Heart right ventricle (tissue), 16 donors: ENCODE data around the gene ATP11B. TPM values are rescaled to one million over a fixed set of nuclear protein-coding genes. Genes with fewer than 3 reads are reported as not detected.

Source experiments
- ATAC-seq, 8 donors: fragments of 200-7000 bp; cut with Tn5 transposase; one replicate each; pipeline ENCODE4 v1.9.1; 2020; ENCODE audit warnings: mild to moderate bottlenecking in 8 of 8, moderate library complexity in 8 of 8, moderate number of reproducible peaks in 1 of 8
- DNase-seq, 2 donors: peaks; one replicate each; pipeline ENCODE4 v3.0.0-alpha.2; 2020
- H3K27ac ChIP-seq, 10 donors: fragments of 200-600 bp; sonication (generic) in 2 of 10; one replicate each; pipeline versions ENCODE4 v1.5.0 to v1.8.0; 2020 to 2022; ENCODE audit warnings: mild to moderate bottlenecking in 3 of 10
- H3K27me3 ChIP-seq, 7 donors: fragments of 200-600 bp; one replicate each; pipeline ENCODE4 v1.8.0; 2021 to 2022; ENCODE audit warnings: mild to moderate bottlenecking in 2 of 7
- H3K36me3 ChIP-seq, 9 donors: fragments of 200-600 bp; sonication (generic) in 1 of 9; one replicate each; pipeline versions ENCODE4 v1.5.0 to v1.8.0; 2020 to 2022; ENCODE audit warnings: mild to moderate bottlenecking in 2 of 9
- H3K4me1 ChIP-seq, 9 donors: fragments of 200-600 bp; sonication (generic) in 1 of 9; one replicate each; pipeline versions ENCODE4 v1.5.0 to v1.8.0; 2020 to 2022; ENCODE audit warnings: mild to moderate bottlenecking in 4 of 9
- H3K4me3 ChIP-seq, 10 donors: fragments of 200-600 bp; sonication (generic) in 2 of 10; one replicate each; pipeline versions ENCODE4 v1.5.0 to v1.8.0; 2020 to 2022; ENCODE audit warnings: mild to moderate bottlenecking in 7 of 10, moderate library complexity in 2 of 10
- H3K9me3 ChIP-seq, 11 donors: fragments of 200-600 bp in 10 of 11; sonication (generic) in 2 of 11; one replicate each; pipeline versions ENCODE4 v1.5.0 to v1.8.0; 2013 to 2022; ENCODE audit warnings: mild to moderate bottlenecking in 2 of 11, control low read depth in 1 of 11, moderate library complexity in 1 of 11
- WGBS, 2 donors: extraction: QIAGEN DNeasy Blood & Tissue Kit; methylation state at CpG; one replicate each; pipeline ENCODE4 v1.1.7; 2013; ENCODE audit warnings: inconsistent platforms in 1 of 2; 5-methylcytosine and 5-hydroxymethylcytosine counted together
- intact Hi-C, 10 donors: fragments of 100-400 bp; cut with DNase I; formaldehyde crosslinking; loops; one replicate each; pipeline versions ENCODE4 v1.11.1 to v1.14.2; 2022
- polyA plus RNA-seq, 2 donors: library from polyadenylated mRNA; stranded (reverse); fragments of 200-250 nt; gene quantifications; one replicate each; pipeline ENCODE4 v1.2.3, GENCODE V29; 2013
- total RNA-seq, 10 donors: library from RNA; stranded (reverse); fragmentation: NEBNext Ultra II Directional in 3 of 10; extraction: Animal tissue kit (Norgen Biotek cat#: 25700) in 3 of 10; gene quantifications; one replicate each; pipeline versions ENCODE4 v1.2.1 to v1.2.4, GENCODE V29; 2021 to 2023
- TF ChIP-seq, protein P1 (sequence below), 9 donors: fragments of 200-600 bp; sonication (generic) in 2 of 9; IDR thresholded peaks; one replicate each; pipeline versions ENCODE4 v1.5.0 to v1.8.0; 2021 to 2022; ENCODE audit warnings: antibody characterized with exemption in 9 of 9, mild to moderate bottlenecking in 5 of 9, moderate library complexity in 1 of 9
- donor health status: Arrhythmogenic right ventricular cardiomyopathy.
- donor health status: ischemic (EF 13 %, LVEDD 7.1; RV severe dilation, severe dysfunction).
- donor health status: healthy with polysubstance abuse.
- donor health status: DM: no; HTN: yes; CAD: no.
- donor health status: DM: no; HTN: no; CAD: no.
- donor health status: ischemic (EF 25% LVEDD 6.9; RV normal size, moderate dysfunction).
- donor health status: ischemic (EF 25% LVEDD 5.7; RV mildly dilated, moderate dysfunction).
- donor health status: healthy.
- donor health status: DM: yes; HTN: yes; CAD: no.
- donor health status: Ischemic cardiomyopathy.
- donor health status: ischemic (EF 35%, LVEDD 5.7; RV mildly dilated, moderate dysfunction).
- donor health status: nonischemic (EF 11% LVEDD 7.7; RV severe dilation, severe dysfunction).
- donor health status: DM: yes; HTN: yes; CAD: no.
- donor health status: PGD.
- donor health status: ischemic (EF 29% LVEDD 5.4; RV normal size, mild dysfunction).
- donor health status: nonischemic (EF 23%, LVEDD 6.1; RV moderate dilation, normal function).

Gene ATP11B
- total and polyA plus RNA-seq, 12 donors, result 5.3 to 47.8 (median 36.8) TPM

DNA sequence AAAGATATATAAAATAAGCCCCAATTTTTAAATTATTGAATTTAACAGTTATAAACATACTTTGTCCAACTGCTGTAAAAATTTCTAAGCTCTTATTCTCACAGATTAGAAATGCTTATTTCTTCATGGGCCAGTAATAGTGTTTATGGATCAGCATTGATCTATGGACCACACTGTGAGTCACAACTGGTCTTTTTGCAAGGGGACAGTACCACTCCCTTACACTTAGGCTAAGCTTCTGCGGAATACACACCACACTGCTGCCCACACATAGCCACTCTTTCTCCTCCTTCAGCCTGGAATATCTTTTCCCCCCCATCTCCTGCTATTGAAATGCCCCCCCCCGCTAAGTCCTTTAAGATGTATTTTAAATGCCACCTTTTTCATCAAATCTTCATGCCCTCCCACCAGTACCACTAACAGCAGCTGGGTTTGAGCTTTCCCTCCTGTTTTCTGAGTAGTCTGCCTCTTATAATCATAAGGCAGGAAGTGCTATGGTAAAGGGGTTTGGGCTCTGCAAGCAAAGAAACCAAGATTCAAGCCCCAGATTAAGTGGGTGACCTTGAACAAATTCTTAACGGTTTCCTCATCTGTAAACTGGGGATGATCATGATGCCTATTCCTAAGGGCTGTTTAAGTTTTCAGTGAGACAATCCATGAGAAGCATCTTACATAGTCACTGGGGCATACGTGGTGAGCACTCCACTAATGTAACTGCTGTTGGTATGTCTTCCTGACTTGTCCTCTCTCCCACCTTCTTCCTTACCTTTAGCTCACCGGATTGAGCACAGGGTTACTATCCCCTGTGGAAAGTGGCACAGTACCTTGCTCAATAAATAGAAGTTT lies 117.9 kb downstream of the ATP11B start:
- TF ChIP-seq, protein P1, sequence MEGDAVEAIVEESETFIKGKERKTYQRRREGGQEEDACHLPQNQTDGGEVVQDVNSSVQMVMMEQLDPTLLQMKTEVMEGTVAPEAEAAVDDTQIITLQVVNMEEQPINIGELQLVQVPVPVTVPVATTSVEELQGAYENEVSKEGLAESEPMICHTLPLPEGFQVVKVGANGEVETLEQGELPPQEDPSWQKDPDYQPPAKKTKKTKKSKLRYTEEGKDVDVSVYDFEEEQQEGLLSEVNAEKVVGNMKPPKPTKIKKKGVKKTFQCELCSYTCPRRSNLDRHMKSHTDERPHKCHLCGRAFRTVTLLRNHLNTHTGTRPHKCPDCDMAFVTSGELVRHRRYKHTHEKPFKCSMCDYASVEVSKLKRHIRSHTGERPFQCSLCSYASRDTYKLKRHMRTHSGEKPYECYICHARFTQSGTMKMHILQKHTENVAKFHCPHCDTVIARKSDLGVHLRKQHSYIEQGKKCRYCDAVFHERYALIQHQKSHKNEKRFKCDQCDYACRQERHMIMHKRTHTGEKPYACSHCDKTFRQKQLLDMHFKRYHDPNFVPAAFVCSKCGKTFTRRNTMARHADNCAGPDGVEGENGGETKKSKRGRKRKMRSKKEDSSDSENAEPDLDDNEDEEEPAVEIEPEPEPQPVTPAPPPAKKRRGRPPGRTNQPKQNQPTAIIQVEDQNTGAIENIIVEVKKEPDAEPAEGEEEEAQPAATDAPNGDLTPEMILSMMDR (IDR thresholded peaks at IDR 0.05), result no peak
- Histone ChIP-seq H3K9me3 (no peaks in the 10 kb centered on the region), H3K4me3 (no peak overlapping the region), H3K36me3 (peaks cover 0 to 71% (median 9%) of the 10 kb centered on the region in 9 donors), H3K27ac (no peak overlapping the region), H3K27me3 (no peaks in the 10 kb centered on the region), H3K4me1 (peaks cover 0 to 6% (median 0%) of the 10 kb centered on the region in 9 donors)
- peak in 2 of 8 donors; percentile 25 to 35 for ATAC-seq
- no peak for DNase-seq
- intact Hi-C loops, result no loop called here
- WGBS, 2 donors, result 88 to 91% methylated on average over 5 of the region's 5 CpGs

DNA sequence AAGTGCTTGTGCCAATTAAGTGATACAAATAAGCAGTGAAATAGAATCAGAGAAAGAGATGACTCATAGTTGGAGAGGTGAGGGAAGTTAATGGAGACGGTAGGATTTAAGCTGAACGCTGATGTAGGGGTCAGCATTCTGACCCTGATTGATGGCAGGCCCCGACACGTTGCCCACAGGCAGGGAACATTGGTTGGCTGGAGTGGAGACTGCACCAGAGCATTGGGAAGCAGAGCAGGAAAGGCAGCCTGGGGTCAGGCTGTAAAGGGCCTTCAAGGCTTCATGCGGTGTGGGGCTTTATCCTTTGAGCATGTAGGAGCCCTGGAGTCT lies 118.4 kb downstream of the ATP11B start:
- no peak overlapping the region for H3K27ac ChIP-seq
- H3K4me3 ChIP-seq, result no peak overlapping the region
- no peaks in the 10 kb centered on the region for H3K9me3 ChIP-seq
- intact Hi-C loops, result no loop called here
- ATAC-seq, result peak in 3 of 8 donors; percentile 21 to 40 (median 37)
- peaks cover 0 to 6% (median 0%) of the 10 kb centered on the region in 9 donors for H3K4me1 ChIP-seq
- no peak for DNase-seq
- H3K27me3 ChIP-seq, result no peaks in the 10 kb centered on the region
- TF ChIP-seq, protein P1 (IDR thresholded peaks at IDR 0.05), result no peak
- H3K36me3 ChIP-seq, result peaks cover 0 to 68% (median 5%) of the 10 kb centered on the region in 9 donors
- WGBS, 2 donors, result 71 to 74% methylated on average over 4 to 5 of the region's 5 CpGs

DNA sequence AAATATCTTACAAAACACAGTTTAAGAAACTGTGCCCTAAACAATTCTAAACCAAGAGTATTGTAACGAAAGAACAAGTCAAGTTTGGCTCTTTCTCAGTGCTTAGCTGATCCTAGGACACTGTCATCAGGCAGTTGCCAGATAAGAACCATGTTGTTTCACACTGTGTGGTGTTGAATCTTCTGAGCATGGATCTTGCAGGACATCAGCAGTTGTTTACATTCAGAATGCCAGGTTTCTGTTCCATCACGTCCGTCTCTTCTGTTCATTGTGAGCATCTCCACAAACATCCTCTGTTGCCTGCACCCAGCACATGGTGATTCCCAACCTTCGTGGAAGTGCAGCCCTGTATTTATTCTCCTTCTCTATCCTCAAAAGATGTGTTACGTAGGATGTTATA lies 119.2 kb downstream of the ATP11B start:
- peaks cover 0 to 61% (median 5%) of the 10 kb centered on the region in 9 donors for H3K36me3 ChIP-seq
- no peak overlapping the region for H3K4me3 ChIP-seq
- ATAC-seq, result peak in 2 of 8 donors; percentile 45 to 76
- DNase-seq, result no peak
- H3K4me1 ChIP-seq, result peaks cover 0 to 7% (median 0%) of the 10 kb centered on the region in 9 donors
- TF ChIP-seq, protein P1 (IDR thresholded peaks at IDR 0.05), result no peak
- 35 to 70% methylated on average over 5 of the region's 5 CpGs for WGBS, 2 donors
- intact Hi-C loops, result no loop called here
- no peaks in the 10 kb centered on the region for H3K9me3 ChIP-seq
- no peak overlapping the region for H3K27ac ChIP-seq
- H3K27me3 ChIP-seq, result no peaks in the 10 kb centered on the region

DNA sequence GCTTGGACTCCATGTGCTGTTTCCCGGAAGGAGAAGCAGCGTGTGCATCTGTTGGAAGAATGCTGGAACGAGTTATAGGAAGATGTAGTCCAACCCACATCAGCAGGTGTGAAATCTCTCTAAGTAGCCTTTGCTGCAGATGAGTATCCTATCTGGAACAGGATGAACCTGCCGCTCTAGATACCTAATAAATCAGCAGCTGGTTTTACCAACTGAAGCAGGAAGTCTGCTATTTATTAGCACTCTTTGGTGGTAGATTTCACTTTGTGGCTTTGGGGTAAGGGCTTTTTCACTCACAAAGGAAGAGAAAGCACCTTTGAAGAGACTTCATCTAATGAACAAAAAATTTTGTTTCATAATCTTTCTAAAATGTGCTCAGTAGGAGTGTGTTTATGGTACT lies 120.6 kb downstream of the ATP11B start:
- ATAC-seq, result no peak
- Histone ChIP-seq H3K27ac (no peak overlapping the region), H3K27me3 (no peaks in the 10 kb centered on the region), H3K9me3 (no peaks in the 10 kb centered on the region), H3K4me1 (peaks cover 0 to 7% (median 0%) of the 10 kb centered on the region in 9 donors), H3K36me3 (peaks cover 0 to 58% (median 5%) of the 10 kb centered on the region in 9 donors), H3K4me3 (no peak overlapping the region)
- no peak for DNase-seq
- TF ChIP-seq, protein P1 (IDR thresholded peaks at IDR 0.05), result no peak
- intact Hi-C loops, result no loop called here
- 73 to 81% methylated on average over 4 of the region's 4 CpGs for WGBS, 2 donors
